GM19324 (cell line): ENCODE results near the gene MICAL2.

Experiments
- ATAC-seq: cut with Tn5 transposase; IDR thresholded peaks from one replicate; pipeline ENCODE4 v1.9.1; 2021; ENCODE audit warnings: mild to moderate bottlenecking, moderate library complexity; ENCODE audit not compliant: unreplicated experiment, low FRiP score

Gene MICAL2

GRCh38 chr11:12098601-12099000 is 11.8 kb upstream of the MICAL2 start:
- ATAC-seq, result no peak

DNA sequence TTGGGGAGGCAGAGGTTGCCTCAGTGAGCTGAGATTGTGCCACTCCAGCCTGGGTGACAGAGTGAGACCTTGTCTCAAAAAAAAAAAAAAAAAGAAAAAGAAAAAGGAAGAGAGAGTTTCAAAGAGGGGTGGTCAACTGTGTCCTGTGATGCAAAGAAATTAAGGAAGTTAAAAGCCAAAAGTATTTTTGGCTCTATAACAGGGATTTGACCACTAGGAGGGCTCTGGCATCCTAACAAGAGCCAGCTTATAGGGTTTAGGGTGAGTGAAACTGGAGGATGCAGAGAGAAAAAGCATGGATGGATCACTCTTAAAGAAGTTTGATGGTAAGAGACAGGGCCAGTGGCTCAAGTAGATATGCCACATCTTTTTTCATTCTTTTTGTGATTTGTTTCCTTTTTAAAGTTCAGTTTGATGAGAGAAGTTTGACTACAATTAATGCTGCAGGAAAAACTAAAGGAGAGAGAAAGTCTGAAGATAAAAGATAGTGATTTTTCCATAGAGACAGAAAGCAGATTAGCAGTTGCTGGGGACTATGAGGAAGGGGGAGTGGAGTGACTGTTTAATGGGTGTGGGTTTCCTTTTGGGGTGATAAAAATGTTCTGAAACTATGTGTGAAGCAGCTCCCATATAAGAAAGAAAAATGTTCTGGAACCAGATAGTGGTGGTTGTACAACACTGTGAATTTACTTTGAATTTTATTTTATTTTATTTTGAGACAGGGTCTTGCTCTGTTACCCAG is 11.1 kb upstream of the MICAL2 start:
- no peak for ATAC-seq

DNA sequence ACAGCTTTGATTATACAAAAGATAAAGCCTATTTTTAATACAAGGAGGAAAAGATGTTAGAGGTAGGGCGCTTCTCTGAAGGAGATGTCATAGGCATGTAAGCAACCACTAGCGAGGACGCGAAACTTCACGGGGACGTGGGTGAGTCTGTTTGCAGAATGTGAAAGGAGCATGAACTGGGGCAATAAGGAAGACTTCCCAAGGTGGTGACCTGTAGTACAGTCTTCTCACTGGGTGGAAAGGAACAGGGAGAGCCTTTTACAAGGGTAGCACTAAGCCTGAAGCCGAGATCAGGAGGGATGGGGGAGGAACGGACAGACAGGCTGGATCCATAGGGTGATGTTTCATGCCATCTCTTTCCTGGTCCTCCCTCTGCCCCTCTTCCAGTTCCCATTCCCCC is 10.0 kb upstream of the MICAL2 start:
- ATAC-seq, result no peak

DNA sequence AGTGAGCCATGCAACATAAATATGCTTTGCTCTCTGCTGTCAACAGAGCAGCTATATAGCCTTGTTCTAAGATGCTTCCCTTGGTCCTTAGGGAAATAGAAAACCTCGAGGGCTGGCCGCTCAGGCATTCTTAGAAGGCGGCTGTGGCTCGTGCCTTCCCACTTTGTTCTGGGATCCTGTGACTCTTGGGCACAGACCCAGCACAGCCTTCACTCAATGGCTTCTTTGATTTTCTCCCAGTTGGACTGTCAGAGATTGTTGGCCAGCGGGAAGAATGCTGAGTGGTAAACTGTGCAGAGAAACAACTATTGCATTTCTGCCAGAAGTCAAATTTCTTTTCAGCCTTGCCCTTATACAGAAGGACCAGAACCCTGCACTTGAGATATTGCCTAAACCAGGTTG is 9.5 kb upstream of the MICAL2 start:
- ATAC-seq, result no peak

- ATAC-seq, result no peak
These were observed 9.1 kb upstream of the MICAL2 start for GRCh38 chr11:12101318-12101717.

DNA sequence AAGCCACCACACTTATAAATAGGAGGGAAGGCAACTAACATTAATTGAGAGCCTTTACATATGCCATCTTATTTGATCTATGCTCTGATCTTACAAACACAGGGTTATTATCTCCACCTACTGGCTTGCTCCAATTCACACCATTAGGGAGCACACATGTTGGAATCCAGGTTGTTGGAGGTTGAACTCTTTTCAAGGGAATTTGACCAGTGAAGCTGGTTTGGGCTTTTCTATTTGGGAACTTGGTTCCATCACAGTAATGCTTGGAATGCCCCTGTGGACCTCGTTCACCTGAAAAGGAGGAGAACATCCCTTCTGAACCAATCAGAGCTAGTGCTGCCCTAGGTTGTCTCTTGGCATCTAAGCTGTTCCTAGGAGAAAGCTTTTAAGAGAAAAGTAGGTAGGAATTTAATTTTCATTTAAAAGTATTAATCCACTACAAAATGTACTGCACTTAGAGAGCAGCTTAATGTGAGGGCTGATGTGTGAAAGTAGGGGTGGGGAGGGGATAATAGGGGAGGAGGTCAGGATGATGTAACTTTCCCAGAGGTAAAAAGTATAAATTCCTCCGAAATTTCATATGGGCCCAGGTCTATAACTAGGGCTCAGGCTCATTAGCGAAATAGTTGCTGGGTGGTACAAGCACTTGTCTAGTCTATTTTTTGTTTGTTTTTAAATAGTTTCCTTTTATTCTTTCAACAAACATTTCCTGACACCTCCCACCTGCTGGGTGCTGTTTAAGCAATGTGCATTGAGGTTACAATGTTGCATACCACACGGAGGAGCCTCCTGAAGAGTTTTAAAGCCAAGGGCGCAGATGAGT is 7.6 kb upstream of the MICAL2 start:
- ATAC-seq, result no peak

DNA sequence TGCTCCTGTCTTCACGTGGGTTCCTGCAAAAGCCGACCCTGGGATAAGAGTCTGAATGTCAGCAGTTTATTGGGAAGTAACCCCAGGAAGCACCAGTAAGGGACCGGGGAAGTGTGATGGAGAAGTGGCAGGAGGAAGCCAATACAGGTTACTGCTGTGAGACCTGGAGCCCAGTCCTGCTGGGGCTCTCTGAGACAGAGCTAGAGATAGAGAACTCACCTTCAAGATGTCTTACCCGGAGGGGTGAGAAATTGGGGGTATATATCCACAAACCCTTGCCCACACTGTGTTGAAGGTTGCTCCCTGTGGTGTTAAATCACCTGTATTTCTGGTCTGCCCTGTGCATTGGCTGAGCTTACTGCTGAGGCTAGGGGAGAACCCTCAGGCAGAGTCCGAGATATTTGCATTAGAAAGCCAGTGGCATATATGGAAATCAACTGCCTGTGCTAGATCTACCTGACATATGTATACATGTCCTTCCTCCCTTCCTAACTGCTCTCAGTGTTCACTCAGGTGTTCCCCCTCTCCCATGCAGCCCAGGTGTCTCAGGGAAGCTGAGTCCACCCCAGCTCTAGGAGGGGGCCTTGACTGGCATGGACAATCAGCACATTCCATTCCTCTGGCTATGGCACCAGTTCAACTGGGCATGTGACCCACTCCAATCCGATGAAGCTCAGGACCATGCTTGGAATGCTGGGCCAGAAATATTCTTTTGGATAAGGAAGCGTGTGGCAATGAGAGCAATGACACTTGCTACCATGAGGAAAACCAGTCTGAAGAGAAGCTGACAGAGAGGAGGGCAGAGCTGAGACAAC is 6.8 kb upstream of the MICAL2 start:
- no peak for ATAC-seq

GRCh38 chr11:12105471-12105870 is 4.9 kb upstream of the MICAL2 start:
- ATAC-seq, result no peak

DNA sequence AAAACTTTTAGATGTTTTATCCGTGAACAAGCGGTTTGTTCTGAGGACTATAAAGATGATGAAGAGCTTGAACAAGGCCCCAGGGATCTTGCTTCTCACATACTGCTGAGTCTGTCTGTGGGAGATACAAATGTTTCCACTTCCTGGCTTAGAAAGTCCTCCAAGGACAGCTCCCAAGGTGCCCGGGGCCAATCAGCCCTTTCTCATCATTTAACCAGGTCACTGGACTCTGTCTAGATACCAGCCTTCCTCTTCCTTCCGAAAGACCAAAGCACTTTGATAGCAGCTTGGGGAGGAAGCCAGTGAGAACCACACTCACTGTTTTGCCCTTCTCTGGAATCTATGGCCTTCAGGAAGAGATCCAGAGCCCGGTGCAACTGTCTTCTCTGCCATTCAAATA is 4.3 kb upstream of the MICAL2 start:
- ATAC-seq, result no peak

GRCh38 chr11:12106501-12106900 is 3.9 kb upstream of the MICAL2 start:
- no peak for ATAC-seq

DNA sequence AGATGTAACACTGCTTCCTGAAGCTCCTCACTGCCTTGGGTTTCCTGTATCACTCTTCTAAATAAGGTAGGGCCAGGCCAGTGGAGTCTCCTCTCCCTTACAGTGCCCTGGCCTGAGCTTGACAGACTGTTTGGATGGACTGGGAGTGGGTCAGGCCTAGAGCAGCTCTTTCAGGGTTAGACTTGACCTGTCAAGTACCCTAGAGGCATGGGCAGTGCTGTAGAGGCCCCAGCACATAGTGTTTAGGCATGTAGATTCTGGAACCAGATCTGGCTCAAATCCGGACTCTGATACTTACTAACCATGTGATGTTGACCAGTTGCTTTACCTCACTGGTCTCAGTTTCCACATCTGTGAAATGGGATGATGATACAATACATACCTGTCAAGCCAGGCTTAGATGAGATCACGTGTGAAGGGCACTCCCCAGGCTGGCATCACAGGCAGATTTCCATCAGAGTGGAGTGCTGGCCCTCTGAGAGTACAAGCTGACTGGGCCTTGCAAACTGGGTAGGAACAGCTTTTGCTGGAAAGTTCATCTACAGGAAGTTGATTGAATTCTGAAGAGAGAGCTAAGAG is 1.4 kb upstream of the MICAL2 start:
- ATAC-seq, result no peak

- no peak for ATAC-seq
These were observed 696 bp upstream of the MICAL2 start for GRCh38 chr11:12109591-12110196.

DNA sequence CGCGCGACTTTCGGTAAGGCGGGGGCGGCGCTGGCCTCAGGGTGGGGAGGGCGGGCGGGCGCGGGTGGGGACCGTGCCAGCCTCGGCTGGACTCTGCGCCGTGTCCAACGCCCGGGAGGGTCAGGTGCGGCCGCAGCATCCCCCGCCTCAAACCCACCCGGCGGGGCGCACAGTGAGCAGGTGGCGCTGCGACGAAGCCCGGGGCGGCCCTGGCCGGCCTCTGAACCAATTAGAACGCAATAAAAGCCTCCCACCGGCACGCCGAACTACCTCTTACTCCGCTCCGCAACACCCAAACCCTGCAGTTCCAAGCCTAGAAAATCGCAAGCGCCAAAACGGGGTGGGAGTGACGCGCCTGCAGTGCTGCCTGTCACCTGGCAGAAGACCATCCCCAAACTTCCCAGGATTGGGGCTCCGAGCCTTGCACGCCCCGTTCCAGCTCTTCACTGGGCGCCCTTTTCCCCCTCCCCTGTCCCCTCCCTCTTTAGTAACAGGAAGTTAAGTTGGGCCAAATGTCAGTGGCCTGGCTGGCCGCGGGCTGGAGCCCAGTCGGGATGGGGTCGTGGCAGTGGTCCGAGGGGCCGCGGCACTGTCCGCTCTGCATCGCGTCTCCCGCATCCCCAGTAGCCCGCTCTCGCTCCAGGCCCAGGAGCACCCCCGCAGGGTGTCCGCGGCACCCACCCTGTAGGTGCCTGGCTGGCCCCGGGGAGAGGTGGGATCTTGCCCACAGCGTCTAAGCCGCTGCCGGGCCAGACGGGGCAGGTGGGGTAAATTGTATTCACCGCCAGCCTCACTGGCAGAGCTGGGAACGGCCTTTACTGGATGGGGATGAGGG is 541 bp downstream of the MICAL2 start:
- ATAC-seq, result peak; percentile 24

GRCh38 chr11:12111549-12112520 is 1.4 kb downstream of the MICAL2 start:
- no peak for ATAC-seq

GRCh38 chr11:12112750-12113149 is 2.4 kb downstream of the MICAL2 start:
- no peak for ATAC-seq

DNA sequence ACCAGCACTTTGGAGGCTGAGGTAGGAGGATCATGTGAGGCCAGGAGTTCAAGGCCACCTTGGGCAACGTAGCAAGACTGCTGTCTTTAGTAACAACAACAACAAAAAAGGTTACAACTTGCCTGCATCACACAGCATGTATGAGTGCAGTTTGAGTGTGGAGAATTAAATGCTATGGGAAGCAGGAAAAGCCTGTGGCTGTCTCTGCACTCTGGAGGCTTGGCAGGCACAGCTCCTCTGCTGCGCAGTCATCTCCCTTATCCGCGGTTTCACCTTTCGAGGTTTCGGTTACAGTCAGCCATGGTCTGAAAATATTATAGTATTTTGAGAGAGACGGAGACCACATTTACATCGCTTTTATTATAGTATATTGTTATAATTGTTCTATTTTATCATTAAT is 2.9 kb downstream of the MICAL2 start:
- no peak for ATAC-seq

- no peak for ATAC-seq
These were observed 4.0 kb downstream of the MICAL2 start for GRCh38 chr11:12114193-12115033.
